ENCODE results near the gene ITSN1. TPM values are rescaled to one million over a fixed set of nuclear protein-coding genes. Genes with fewer than 3 reads are reported as not detected.

The ITSN1 gene
- polyA plus RNA-seq, 1 donor from 2014 or later = 35.1 TPM

- Histone ChIP-seq H3K27me3 (ENCODE audit: insufficient read depth, low read depth, low read length) (no peaks in the 10 kb centered on the region), H2AFZ (ENCODE audit: low read depth, low read length) (no peak overlapping the region), H3K9ac (ENCODE audit: low read length) (no peak overlapping the region), H3K9me3 (ENCODE audit: low read length) (no peaks in the 10 kb centered on the region), H3K4me3 (ENCODE audit: low read length) (no peak overlapping the region), H3K36me3 (ENCODE audit: insufficient read depth, low read length) (peaks cover 5% of the 10 kb centered on the region), H3K79me2 (replicated peaks; ENCODE audit: insufficient read depth, low read length) (no peaks in the 10 kb centered on the region), H3F3A (ENCODE audit: insufficient read depth, low read length, poor library complexity, severe bottlenecking) (no peaks in the 10 kb centered on the region), H3K4me2 (ENCODE audit: low read length) (no peak overlapping the region), H4K20me1 (ENCODE audit: insufficient read depth) (no peaks in the 10 kb centered on the region), H3K27ac (ENCODE audit: low read length) (no peak overlapping the region), H3K9me2 (ENCODE audit: insufficient read depth, low read length) (no peaks in the 10 kb centered on the region)
- TF ChIP-seq RAD21 (conservative IDR thresholded peaks at IDR 0.05) (no peak), EZH2 (IDR thresholded peaks at IDR 0.05; ENCODE audit: borderline replicate concordance, insufficient read depth, low read length, poor library complexity, severe bottlenecking) (no peak), CTCF (IDR thresholded peaks at IDR 0.05; ENCODE audit: poor library complexity, severe bottlenecking) (no peak), TAF1 (IDR thresholded peaks at IDR 0.05; ENCODE audit: low read depth) (no peak), REST (IDR thresholded peaks at IDR 0.05; ENCODE audit: borderline replicate concordance) (no peak), POLR2AphosphoS5 (IDR thresholded peaks at IDR 0.05) (no peak), MXI1 (conservative IDR thresholded peaks at IDR 0.05; ENCODE audit: poor library complexity, severe bottlenecking) (no peak)
Measured at GRCh38 chr21:33857846-33858666, 215.8 kb downstream of the ITSN1 start.

- no peak overlapping the region for H2AFZ ChIP-seq (ENCODE audit: low read depth, low read length)
- no peaks in the 10 kb centered on the region for H3F3A ChIP-seq (ENCODE audit: insufficient read depth, low read length, poor library complexity, severe bottlenecking)
- H3K9ac ChIP-seq (ENCODE audit: low read length) = no peak overlapping the region
- no peaks in the 10 kb centered on the region for H4K20me1 ChIP-seq (ENCODE audit: insufficient read depth)
- TF ChIP-seq RAD21 (conservative IDR thresholded peaks at IDR 0.05) = no peak
- H3K36me3 ChIP-seq (ENCODE audit: insufficient read depth, low read length) = peaks cover 5% of the 10 kb centered on the region
- no peaks in the 10 kb centered on the region for H3K9me3 ChIP-seq (ENCODE audit: low read length)
- H3K9me2 ChIP-seq (ENCODE audit: insufficient read depth, low read length) = no peaks in the 10 kb centered on the region
- H3K79me2 ChIP-seq (replicated peaks; ENCODE audit: insufficient read depth, low read length) = no peaks in the 10 kb centered on the region
- no peak overlapping the region for H3K4me2 ChIP-seq (ENCODE audit: low read length)
- no peaks in the 10 kb centered on the region for H3K27me3 ChIP-seq (ENCODE audit: insufficient read depth, low read depth, low read length)
- no peak overlapping the region for H3K27ac ChIP-seq (ENCODE audit: low read length)
- H3K4me3 ChIP-seq (ENCODE audit: low read length) = no peak overlapping the region
Measured at GRCh38 chr21:33858667-33859372, 216.5 kb downstream of the ITSN1 start.
